GM21717 (cell line): ENCODE data around the gene KCTD2.

Experiments used
- ATAC-seq: cut with Tn5 transposase; IDR thresholded peaks from one replicate; pipeline ENCODE4 v1.9.1; 2021; ENCODE audit warnings: mild to moderate bottlenecking, moderate library complexity; ENCODE audit not compliant: unreplicated experiment

KCTD2 gene

DNA sequence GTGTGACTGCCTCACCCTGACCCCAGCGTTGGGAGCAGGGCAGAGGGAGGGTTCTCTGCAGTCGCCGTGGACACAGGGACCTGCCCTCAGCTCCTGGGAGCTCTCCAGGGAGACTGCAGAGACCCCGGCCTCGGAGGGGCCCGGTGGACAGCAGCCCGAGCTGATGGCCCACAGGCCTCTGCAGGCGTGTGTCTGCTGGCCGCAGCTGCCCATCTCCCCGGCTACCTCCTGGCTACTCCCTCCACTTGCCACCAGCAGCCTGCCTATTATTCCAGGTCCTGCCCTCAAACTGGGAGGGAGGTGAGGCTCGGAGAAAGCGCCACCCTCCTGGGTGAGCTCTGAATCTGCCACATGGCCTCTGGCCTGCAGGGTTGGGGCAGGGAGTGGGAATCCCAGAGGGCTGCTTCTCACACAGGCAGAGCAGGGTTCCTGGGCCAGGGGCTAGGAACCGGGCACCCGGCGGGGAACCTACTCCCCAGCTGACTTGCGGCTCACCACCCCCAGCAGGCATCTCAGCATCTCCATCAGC lies 47.9 kb downstream of the KCTD2 start:
- no peak for ATAC-seq

DNA sequence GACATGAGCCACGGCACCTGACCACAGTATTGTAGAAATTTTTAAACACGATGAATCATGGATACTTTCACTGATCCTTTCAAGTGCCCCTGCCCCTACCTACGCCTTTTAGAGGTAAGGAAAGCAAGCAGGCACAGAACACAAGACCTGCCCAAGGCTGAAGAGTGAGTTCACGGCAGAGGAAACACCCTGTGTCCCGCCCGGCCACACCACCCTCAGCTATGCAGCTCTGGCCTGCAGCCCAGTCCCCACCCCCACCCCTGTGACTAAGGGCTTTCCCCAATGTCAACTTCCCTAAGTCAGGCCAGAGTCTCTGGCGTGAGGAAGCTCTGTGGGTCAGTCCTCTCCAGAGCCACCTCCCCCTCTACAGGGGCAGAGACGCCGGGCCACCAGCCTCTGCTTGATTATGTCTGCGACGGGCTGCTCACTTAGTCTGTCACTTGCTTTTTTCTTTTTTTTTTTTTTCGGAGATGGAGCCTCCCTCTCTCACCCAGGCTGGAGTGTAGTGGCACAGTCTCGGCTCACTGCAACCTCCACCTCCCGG lies 49.1 kb downstream of the KCTD2 start:
- ATAC-seq = no peak

DNA sequence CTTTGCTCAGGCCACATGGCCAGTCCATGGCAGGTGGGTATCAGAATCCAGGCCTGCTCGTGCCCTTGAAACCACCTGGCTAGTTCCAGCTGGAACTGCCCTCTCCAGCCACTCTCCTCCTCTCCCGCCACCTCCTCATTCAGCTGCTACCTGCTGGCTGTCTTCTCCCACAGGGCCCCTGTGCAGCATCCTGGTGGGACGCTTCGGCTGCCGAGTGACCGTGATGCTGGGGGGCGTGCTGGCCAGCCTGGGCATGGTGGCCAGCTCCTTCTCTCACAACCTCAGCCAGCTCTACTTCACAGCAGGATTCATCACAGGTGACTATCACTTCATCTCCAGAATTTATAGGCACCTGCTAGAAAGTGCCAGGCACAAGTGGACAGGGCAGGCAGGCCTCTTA lies 50.8 kb downstream of the KCTD2 start:
- ATAC-seq = no peak

DNA sequence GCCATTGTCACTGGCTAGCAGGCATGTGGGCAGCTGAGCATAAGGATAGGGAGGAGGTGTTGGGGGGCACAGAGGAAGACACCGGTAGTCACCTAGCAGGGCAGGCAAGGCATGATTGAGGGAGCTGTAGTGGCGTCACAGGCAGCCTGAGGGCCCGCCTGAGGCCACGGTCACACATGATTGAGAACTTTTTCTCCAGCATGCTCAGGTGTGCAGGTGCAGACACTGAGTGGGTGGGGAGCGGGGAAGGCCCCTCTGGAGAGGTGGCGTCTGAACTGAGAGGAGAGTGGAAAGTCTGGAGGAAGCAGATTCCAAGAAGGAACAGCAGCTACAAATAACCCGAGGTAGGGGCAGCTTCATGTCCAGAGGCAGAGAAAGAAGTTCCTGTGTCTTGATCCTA lies 51.8 kb downstream of the KCTD2 start:
- no peak for ATAC-seq

DNA sequence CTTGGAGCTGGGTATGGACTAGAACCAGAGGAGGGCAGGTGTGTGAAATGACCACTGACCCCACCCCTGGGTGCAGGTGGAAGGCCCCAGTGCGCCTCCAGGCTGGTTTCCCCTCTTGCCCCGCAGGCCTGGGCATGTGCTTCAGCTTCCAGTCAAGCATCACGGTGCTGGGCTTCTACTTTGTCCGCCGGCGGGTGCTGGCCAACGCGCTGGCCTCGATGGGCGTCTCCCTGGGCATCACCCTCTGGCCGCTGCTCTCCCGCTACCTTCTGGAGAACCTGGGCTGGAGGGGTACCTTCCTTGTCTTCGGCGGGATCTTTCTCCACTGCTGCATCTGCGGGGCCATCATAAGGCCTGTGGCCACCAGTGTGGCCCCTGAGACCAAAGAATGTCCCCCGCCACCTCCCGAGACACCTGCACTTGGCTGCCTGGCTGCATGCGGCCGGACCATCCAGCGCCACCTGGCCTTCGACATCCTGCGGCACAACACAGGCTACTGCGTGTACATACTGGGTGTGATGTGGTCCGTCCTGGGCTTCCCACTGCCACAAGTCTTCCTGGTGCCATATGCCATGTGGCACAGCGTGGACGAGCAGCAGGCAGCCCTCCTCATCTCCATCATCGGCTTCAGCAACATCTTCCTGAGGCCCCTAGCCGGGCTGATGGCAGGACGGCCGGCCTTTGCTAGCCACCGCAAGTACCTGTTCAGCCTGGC lies 53.0 kb downstream of the KCTD2 start:
- ATAC-seq = no peak

DNA sequence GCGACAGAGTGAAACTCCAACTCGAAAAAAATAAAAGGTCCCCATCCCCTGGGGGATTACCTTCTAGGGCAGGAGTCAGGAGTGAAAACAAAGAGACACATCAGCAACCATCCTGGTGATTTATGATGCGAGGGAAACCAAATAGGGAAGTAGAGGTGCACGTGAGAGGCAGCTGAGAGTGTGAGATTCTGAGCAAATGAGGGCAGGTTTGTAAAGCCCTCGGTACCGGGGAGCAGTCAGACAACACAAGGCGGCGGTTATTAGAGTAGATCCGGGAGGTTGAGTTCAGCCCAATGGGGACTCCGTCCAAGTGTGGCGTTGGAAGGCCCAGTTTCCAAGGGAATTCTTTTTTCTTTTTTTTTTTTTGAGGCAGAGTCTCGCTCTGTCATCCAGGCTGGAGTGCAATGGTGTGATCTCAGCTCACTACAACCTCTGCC lies 55.4 kb downstream of the KCTD2 start:
- no peak for ATAC-seq

DNA sequence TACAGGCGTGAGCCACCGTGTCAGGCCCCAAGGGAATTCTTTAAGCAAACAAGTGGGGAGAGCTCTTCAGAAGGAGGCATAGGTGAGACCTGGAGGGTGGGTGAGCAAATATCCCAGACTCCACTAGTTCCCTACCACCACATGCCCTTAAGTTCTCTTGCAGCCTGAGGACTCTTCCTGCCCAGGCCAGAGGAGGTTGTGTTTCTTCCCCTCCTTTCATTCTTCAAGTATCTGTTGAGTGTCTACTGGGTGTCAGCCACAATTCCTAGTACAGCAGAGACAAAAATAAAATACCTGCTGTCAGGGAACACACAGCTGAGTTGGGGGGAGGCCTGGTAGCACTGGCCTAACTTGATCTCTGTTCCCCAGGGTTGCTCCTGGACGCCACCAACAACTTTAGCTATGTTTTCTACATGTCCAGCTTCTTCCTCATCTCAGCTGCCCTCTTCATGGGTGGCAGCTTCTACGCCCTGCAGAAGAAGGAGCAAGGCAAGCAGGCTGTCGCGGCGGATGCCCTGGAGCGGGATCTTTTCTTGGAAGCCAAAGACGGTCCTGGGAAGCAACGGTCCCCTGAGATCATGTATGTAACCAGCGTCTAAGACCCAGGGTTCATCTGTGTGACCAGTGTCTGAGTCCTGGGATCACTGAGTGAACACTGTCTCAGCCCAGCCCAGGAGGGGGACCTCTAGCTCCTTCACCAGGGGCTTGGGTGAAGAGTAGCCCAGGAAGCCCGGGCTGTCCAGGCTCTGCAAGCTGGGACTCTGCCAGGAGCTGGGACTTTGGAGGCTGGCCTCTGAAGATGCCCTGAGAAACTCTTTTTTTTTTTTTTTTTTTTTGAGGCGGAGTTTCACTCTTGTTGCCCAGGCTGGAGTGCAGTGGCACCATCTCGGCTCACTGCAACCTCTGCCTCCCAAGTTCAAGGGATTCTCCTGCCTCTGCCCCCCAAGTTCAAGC lies 56.9 kb downstream of the KCTD2 start:
- no peak for ATAC-seq

DNA sequence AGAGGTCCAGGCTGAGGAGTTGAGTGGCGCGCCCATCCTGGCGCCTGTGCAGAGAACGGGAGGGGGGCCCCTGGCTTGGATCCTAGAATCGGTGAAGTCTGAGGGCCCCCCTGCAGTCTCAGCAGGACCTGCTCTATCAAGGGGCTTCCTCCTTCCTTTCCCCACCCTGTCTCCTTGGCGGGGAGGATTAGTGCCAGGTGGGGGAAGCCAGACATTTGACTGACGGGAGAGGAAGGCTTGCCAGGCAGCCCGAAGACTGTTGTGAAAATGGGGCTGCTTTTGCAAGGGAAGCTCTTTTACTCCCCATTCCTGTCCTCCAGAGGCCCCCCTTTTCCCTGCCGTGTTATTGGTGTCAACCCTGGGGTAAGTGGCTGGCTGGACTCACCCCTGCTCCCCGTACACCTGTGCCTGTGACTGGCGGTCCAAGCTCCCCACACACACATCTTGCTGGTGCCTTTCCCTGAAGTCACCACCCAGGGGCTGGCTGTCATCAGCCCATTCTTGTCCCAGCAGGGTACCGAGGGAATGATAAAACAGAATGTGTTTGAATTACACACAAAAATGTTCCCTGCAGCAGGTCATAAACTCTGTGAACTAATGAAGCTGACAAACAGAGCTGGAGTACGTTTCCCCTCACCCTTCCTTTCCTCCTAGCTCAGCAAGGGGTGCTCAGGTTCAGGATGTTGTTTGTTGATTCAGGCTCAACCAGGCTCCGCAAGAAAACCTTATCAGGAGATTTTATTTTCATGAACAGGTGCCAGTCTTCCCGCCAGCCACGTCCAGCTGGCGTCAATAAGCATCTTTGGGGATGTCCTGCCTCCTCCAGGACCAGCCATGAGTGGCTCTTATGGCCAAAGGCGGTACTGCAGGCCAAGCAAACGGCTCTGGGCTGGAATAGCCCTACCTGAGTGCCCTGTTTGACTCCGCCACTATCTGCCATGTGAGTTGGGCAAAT lies 58.4 kb downstream of the KCTD2 start:
- ATAC-seq = no peak

DNA sequence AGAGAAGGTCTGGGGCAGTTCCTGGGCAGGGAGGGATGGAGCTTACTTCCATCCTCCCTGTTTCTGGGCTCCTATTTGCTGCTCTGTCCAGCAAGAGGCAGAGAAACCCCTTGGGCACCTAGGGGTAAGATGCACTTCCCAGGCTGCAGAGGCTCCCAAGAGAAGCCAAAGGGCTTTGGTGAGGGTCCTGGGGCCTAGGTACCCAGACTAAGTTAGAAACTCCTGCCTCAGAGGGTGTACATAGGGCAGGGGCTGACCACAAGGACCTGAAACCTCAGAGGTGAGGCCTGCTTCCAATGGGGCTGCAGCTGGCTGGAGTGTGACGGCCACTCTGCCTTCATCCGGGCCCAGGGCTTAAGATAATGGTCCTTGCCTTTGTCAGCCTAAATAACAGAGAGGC lies 61.2 kb downstream of the KCTD2 start:
- ATAC-seq = no peak

DNA sequence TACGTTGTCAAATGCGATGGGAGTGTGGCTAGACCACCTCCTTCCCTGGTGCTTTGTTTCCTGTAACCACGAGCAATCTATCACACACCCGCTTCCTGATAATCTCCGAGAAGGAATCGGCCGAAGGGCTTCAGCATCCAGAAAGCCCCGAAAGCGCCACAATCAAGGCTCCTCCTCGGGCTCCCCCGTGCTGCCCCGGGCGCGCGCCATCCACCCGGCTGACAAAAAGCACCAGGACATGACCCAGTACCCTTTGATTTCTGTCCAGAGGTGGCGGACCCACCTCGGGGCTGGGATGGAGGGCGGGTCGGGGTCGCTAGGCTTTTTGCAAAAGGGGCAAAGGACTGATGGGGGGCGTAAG lies 62.0 kb downstream of the KCTD2 start:
- ATAC-seq = no peak

DNA sequence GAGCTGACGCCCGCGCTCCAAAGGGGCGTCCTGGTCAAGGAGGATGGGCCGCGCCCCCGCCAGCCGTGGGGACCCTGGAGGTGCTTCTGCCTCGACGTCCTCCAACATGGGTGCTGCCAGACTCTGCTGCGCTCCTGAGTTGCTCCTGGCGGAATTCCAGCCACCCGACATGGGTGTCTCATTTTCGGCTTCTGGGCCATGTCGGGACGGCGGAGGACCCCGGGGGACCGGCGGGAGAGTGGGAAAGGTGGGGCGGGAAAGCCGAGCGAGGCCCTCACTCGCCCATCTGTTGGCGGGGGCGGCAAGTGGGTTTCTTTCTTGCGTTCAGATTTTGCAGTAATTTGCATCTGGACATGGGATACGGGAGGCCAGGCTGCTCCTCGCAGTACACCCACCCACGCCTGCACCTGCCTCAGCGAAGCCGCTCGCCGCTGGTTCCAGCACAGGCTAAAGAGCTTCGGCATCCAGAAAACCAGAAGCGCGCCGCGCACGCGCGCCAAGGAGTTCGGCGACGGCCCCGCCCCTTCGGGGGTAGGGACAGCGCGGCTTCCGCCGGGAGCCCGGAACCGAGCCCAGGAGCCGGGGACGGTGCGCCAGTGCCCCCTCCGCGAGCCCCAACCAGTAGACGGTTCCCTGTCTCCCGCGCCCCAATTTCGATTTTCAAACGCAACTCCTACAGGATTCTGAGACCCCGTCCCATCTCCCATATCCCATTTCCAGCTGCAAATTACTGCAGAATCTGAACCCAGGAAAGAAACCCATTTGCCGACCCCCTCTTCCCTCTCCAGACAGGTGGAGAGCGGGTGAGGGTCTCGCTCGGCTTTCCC lies 62.6 kb downstream of the KCTD2 start, which contains the start of gene ARMC7:
TSS of gene ARMC7 (plus strand) at position 563 of the 827 bp plus-strand sequence. CDS start 320 bp downstream, outside the sequence.
- no peak for ATAC-seq

DNA sequence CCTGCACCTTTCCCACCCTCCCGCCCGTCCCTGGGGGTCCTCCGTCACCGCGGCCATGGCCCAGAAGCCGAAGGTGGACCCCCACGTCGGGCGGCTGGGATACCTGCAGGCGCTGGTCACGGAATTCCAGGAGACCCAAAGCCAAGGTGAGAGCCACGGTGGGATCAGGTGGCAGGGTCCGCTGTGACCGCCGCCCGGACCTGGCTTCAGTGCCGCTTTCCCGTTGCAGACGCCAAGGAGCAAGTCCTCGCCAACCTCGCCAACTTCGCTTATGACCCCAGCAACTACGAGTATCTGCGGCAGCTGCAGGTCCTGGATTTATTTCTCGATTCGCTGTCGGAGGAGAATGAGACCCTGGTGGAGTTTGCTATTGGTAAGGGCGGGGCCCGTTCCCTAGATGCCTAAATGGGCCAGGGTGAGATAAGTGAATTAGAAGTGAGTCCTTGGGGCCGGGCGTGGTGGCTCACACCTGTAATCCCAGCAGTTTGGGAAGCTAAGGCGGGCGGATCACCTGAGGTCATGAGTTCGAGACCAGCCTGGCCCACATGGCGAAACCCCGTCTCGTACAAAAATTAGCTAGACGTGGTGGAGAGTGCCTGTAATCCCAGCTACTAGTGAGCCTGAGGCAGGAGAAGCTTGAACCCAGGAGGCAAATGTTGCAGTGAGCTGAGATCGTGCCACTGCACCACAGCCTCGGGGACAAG lies 63.4 kb downstream of the KCTD2 start:
- no peak for ATAC-seq

DNA sequence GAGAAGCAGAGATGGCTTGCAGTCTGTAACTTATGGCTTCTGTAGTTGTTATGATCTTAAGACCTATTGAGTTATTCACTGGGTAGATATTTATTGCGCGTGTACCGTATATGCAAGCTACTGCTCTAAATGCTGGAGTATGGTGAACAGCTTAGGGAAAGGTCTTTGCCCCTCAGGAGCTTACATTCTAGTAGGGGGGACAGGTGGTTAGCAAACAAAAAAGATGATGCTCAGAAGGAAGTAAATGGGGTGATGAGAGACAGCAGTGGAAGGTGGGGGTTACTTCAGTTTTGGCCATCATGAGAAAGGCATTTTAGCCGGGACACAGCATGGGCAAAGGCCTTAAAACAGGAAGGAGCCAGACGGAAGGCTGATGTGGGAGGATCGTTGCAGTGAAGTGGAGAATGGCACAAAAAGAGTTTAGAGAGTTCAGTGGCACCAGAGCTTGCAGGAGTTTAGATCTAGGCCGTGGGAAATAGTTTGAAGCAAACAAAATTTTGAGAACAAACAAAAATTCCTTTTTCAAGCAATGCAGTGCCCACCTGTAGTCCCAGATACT lies 64.8 kb downstream of the KCTD2 start:
- no peak for ATAC-seq

DNA sequence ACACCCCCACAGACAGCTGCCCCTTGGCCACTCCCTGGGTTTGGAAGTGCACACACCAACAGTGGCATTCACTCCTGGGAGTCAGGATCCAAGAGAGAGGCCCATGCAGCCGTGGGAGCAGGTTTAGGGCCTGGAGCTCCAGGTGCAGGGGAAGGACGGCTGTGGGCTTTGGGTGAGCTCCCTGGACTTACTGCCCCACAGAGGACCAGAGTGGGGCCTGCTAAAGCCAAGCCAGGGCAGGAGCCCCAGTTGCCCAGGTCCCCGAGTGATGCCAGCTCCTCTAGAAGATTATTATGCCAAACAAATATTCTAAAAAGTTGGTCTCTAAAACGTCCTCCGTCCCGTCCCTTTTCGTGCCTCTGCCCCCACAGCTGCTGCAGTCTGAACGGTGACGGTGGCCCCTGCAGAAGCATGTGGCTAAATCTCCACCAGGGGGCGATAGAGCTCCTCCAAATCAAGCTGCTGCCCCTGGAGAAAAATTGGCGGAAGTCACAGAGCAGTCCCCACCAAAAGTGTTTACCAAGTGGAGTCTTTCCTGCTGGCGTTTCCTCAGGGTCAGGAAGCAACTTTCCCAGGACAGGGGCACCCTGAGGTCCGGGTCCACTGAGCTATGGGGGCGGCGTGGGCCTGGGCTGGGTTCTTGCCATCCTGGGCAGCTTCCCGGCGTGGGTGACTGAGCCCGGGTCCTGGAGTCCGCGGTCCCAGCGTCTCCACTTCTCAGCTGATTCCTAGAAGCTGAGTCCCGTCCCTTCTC lies 67.0 kb downstream of the KCTD2 start:
- ATAC-seq = no peak

DNA sequence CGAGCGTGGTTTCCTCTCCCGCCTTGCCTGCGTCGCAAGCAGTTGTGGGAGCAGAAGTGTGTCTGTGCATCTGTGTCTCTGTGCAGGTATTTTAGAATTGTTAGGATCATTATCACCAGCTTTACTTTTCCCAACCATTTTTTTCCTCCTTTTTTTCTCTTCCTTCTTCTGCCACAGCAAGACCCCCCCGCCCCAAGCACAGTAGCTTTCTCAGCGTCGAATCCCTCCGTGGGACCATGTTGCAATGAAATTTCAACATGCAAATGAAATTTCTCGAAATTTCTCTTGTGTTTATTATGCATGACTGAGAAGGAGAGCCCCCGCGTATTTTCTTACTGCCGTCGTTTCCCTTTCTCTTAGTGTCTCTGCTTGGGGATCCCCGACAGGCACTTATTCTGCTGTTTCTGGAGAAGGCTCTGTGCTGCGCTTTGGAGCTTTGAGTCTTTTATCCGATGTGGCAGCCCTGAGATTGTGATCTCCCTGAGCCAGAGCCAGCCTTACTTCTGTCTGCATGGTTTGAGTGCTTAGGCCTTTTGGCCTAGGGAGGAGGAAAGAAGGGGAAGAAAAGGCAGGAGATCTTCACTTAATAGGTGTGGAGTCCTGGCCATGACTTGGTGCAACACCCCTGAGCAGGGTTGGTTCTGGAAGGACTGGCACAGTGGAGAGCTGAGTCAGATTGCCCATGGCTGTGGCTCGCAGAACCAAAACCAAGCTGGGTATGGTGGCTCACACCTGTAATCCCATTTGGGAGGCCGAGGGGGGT lies 67.7 kb downstream of the KCTD2 start:
- no peak for ATAC-seq
